HEK293T (cell line): ENCODE results near the gene XPO4.

ENCODE experiments used
- ARNT ChIP-seq: fragments of 450-650 bp; IDR thresholded peaks from 2 replicates; pipeline ENCODE4 v1.6.1; 2017; ENCODE audit warnings: mild to moderate bottlenecking
- BHLHE40 ChIP-seq: fragments of 450-650 bp; IDR thresholded peaks from 2 replicates; pipeline ENCODE4 v1.6.1; 2016; ENCODE audit warnings: mild to moderate bottlenecking, moderate library complexity, borderline replicate concordance
- ELF4 ChIP-seq: fragments of 450-650 bp; IDR thresholded peaks from 2 replicates; pipeline ENCODE4 v1.6.1; 2017; ENCODE audit warnings: antibody characterized with exemption
- L3MBTL2 ChIP-seq: fragments of 450-650 bp; conservative IDR thresholded peaks from 2 replicates; pipeline ENCODE4 v1.6.1; 2016; ENCODE audit warnings: mild to moderate bottlenecking
- PKNOX1 ChIP-seq: fragments of 450-650 bp; IDR thresholded peaks from 2 replicates; pipeline ENCODE4 v1.6.1; 2016
- SUZ12 ChIP-seq: fragments of 450-650 bp; IDR thresholded peaks from 2 replicates; pipeline ENCODE4 v1.6.1; 2016; ENCODE audit warnings: mild to moderate bottlenecking
- TARDBP ChIP-seq: fragments of 450-650 bp; IDR thresholded peaks from 2 replicates; pipeline ENCODE4 v1.6.1; 2016
- ZNF384 ChIP-seq: fragments of 450-650 bp; IDR thresholded peaks from 2 replicates; pipeline ENCODE4 v1.6.1; 2016

GRCh38 chr13:20819715-20820114 is 82.8 kb downstream of the XPO4 start:
- no peak for TF ChIP-seq PKNOX1
- no peak for TF ChIP-seq ZNF384
- no peak for TF ChIP-seq TARDBP
- TF ChIP-seq SUZ12, result no peak
- no peak for TF ChIP-seq BHLHE40
- no peak for TF ChIP-seq ELF4
- TF ChIP-seq ARNT, result no peak
- no peak for TF ChIP-seq L3MBTL2
